ENCODE results near the gene FADD.

FADD gene

GRCh38 chr11:70241709-70242108 is 38.6 kb downstream of the FADD start:
- no peak for DNase-seq

- DNase-seq = no peak
These were observed 39.8 kb downstream of the FADD start for GRCh38 chr11:70242885-70243284.

DNA sequence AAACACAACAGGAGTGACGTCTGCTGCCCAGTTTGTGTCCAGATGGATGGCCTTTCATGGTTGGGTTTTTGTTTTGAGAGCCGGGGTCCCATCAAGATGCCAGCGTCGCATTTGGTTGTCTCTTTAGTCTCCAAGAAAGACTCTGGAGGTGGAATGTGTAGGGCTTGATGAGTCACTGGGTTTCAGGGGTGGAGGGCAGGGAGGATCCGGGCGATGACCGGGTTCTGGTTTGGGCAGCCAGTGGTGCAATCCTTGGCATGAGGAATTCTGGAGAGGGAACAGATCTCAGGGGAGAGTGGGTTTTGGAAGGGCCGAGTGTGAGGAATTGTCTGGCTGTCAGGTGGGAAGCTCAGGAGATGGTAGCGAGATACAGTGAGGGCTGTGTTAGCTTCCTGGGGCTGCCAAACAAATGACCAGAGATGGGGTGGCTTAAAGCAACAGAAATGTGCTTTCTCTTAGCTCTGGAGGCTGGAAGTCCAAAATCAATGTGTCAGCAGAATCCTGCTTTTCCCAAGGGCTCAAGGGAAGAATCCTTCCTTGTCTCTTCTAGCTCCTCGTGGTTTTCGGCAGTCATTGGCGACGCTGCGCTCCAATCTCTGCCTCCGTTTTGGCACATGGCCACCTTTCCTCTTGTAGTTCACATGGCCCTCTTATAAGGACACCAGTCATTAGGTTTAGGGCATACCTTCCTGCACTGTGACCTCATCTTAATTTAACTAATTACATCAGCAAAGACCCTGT is 41.0 kb downstream of the FADD start:
- no peak for DNase-seq

DNA sequence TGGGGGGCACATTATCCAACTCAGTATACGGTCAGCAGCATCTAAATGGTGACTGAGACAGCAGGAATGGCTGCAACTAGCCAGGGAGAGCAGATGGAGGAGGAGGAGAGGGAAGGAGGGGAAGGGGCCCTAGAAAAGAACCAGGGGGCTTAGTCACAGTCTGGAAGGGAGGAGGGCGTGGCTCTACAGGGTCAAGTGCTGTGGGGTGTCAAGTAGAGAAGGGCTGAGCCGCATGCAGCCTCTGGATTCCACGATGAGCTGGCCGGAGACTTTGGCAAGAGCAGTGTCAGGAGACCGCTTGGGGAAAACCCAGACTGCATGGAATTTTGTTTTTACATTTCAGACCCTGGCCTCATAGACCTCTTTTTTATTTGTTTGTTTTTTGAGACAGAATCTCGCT is 41.6 kb downstream of the FADD start:
- no peak for DNase-seq

- no peak for DNase-seq
These were observed 43.1 kb downstream of the FADD start for GRCh38 chr11:70246196-70246595.

DNA sequence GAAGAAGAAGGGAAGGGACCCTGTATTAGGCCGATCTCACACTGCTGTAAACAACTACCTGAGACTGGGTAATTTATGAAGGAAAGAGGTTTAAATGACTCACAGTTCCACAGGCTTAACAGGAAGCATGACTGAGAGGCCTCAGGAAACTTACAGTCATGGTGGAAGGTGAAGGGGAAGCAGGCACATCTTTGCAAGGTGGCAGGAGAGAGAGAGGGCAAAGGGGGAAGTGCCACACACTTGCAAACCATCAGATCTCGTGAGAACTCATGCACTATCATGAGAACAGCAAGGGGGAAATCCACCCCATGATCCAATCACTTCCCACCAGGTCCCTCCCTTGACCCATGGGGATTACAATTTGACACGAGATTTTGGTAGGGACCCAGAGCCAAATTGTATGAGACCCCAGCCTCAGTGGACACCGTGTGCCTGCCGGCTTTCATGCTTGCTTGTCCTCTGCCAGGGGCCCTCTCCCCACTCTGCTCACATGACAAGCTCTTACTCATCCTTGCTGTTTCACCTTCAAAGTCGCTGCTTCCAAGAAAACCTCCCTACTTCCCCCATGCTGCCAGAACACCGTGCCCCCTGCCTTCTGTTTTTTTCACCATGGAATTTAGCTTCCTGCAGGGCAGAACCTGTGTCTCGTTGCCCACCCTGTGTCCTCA is 44.1 kb downstream of the FADD start:
- DNase-seq = no peak

- no peak for DNase-seq
These were observed 44.6 kb downstream of the FADD start for GRCh38 chr11:70247710-70248072.

DNA sequence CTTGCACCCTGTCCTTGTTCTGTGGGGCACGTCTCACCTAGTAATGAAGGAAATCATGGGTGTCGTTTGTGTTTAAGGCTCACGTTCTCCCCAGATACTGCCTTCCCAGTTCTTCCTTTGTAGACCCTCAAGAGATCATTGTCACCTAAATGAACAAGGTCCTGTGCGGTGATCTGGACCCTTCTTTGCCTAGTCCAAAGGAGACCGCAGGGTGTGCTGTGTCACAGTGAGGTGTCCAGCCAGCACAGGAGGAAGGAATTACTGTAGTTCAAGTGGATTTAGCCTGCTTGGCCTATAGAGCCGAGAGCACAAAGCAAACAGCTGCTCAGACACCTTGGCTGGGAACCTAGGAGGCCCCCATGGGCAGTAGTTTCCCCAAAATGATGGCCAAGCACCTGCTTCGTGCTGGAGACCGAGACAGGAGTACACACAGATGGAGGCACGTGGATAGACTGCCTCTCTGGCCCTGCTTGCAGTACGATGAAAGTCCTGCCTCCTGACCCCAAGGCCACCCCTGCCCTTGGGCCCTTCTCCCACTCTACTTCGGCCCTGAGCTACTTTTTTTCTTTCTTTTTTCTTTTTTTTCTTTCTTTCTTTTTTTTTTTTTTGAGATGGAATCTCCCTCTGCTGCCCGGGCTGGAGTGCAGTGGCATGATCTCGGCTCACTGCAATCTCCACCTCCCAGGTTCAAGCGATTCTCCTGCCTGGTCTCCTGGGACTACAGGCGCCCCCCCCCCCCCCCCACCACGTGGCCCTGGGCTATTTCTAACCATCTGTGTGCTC is 48.0 kb downstream of the FADD start:
- no peak for DNase-seq

DNA sequence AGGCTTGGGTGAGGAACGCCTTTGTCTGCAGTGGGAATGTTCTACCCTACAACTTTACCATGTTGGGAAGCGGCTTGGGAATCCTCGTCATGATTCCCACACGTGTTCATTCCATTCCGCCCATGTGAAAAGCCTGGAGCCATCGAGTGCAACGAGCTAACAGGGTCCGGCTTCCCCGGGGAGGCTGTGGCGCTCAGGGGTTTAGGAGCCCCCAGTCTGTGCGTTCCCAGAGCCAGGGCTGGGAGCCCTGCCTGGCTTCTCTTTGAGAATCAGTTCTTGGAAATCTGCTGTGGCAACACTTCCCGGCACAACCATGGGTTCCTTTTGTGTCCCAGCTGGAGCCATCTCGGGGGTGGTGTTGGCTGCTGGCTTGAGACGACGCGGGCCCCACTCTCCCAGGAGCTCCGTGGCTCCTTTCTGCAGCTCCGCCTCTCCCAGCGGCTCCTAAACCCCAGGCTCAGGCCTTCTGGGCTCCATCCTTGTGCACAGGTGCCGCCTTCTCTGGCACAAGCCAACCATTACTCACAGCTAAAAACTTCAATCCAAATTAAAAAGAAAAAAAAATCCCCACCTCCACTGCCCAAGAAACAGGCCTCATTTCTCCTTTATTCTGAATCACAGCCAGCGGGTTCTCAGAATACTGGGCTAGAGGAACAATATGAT is 48.7 kb downstream of the FADD start:
- no peak for DNase-seq

DNA sequence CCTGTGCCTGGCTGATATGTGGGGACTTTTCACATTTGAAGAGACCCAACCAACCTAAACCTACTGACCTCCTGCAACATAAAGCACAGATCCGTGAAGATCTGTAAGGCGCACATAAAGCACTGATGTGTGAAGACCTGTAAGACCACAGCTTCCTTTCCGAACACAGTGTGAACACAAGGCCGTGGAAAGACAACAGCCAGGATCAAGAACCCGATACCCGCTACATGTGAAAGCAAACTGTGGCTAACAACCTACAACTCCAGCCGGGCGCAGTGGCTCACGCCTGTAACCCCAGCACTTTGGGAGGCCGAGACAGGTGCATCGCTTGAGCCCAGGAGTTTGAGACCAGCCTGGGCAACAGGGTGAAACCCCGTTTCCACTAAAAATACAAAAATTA is 49.7 kb downstream of the FADD start:
- no peak for DNase-seq

DNA sequence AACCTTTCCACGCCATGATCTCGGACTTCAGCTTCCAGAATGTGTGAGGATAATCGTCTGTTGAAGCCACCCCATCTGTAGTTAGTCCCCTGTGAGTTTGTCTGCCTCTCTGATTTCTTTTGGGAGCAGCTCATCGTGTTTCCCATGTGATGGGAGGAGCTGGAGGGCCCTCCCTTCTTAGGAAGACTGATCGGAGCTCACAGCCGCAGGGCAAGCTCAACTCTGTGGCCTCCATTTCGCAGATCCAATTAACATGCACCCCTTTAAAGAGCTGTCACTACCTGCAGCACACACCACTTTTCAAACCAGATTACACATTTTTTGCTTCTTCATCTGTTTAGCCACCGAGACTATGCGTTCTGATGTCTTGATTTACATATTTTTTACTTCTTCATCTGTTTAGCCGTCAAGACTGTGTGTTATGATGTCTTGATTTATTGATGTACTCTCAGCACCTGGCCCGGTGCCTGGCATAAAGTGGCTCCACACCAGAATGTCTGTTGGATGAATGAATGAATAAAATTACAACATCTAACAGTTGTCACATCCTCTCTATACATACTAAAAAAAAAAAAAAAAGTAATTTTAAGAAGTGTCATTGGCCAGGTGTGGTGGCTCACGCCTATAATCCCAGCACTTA is 52.5 kb downstream of the FADD start:
- no peak for DNase-seq

All from activated CD4-positive, alpha-beta T cell treated with anti-CD3 and anti-CD28 coated beads, Interleukin-2, amount 50 U/mL, for 4 hours (primary cell).